NCI-H1436 (cell line): ENCODE measurements around the gene PIGL.
"Not testable (repeated sequence)": the region's sequence is repeated elsewhere in the genome, so short reads cannot be mapped to it uniquely, and the experiment has no call there.

ENCODE experiments used
- DNase-seq: peaks from one replicate; lab custom pipeline; 2025; lab: John Stamatoyannopoulos, UW

PIGL gene

GRCh38 chr17:16217002-16217635 lies at the start of gene PIGL:
Gene PIGL (plus strand): TSS chr17:16217210. CDS start chr17:16217227, 17 bp downstream.
- peak; percentile 86 for DNase-seq

GRCh38 chr17:16171613-16172012 lies 45.4 kb upstream of the PIGL start:
- no peak for DNase-seq

GRCh38 chr17:16178836-16179235 lies 38.2 kb upstream of the PIGL start:
- no peak for DNase-seq

GRCh38 chr17:16181581-16181980 lies 35.4 kb upstream of the PIGL start:
- no peak for DNase-seq

- no peak for DNase-seq
Measured at GRCh38 chr17:16187642-16188041, 29.4 kb upstream of the PIGL start.

GRCh38 chr17:16189791-16190348 lies 27.1 kb upstream of the PIGL start:
- DNase-seq, result no peak

- DNase-seq, result no peak
Measured at GRCh38 chr17:16190703-16191360, 26.2 kb upstream of the PIGL start.

- no peak for DNase-seq
Measured at GRCh38 chr17:16191604-16192003, 25.4 kb upstream of the PIGL start.

- not testable (repeated sequence) for DNase-seq
Measured at GRCh38 chr17:16194307-16194835, 22.6 kb upstream of the PIGL start.

GRCh38 chr17:16197276-16197675 lies 19.7 kb upstream of the PIGL start:
- no peak for DNase-seq

GRCh38 chr17:16199093-16199492 lies 17.9 kb upstream of the PIGL start:
- DNase-seq, result no peak

- DNase-seq, result not testable (repeated sequence)
Measured at GRCh38 chr17:16201693-16202131, 15.3 kb upstream of the PIGL start.

GRCh38 chr17:16202554-16203500 lies 14.2 kb upstream of the PIGL start:
- not testable (repeated sequence) for DNase-seq

- not testable (repeated sequence) for DNase-seq
Measured at GRCh38 chr17:16204763-16205162, 12.2 kb upstream of the PIGL start.

GRCh38 chr17:16211590-16211989 lies 5.4 kb upstream of the PIGL start:
- DNase-seq, result no peak

GRCh38 chr17:16212793-16213192 lies 4.2 kb upstream of the PIGL start:
- no peak for DNase-seq

- DNase-seq, result no peak
Measured at GRCh38 chr17:16214190-16215001, 2.6 kb upstream of the PIGL start.

GRCh38 chr17:16215002-16215272 lies 2.1 kb upstream of the PIGL start:
- DNase-seq, result no peak

GRCh38 chr17:16215273-16215964 lies 1.6 kb upstream of the PIGL start, which contains the start of gene NCOR1:
Gene NCOR1 (minus strand): TSS chr17:16215534. CDS start chr17:16194569, 20,965 bp downstream.
- DNase-seq, result peak; percentile 89

- peak; percentile 36 for DNase-seq
Measured at GRCh38 chr17:16215965-16216316, 1.1 kb upstream of the PIGL start.
